GM19438 (cell line): ENCODE data around the gene TBC1D16.

ENCODE experiments used
- ATAC-seq: cut with Tn5 transposase; IDR thresholded peaks from one replicate; pipeline ENCODE4 v1.9.1; 2021; ENCODE audit warnings: low read depth; ENCODE audit not compliant: unreplicated experiment

TBC1D16 gene, protein sequence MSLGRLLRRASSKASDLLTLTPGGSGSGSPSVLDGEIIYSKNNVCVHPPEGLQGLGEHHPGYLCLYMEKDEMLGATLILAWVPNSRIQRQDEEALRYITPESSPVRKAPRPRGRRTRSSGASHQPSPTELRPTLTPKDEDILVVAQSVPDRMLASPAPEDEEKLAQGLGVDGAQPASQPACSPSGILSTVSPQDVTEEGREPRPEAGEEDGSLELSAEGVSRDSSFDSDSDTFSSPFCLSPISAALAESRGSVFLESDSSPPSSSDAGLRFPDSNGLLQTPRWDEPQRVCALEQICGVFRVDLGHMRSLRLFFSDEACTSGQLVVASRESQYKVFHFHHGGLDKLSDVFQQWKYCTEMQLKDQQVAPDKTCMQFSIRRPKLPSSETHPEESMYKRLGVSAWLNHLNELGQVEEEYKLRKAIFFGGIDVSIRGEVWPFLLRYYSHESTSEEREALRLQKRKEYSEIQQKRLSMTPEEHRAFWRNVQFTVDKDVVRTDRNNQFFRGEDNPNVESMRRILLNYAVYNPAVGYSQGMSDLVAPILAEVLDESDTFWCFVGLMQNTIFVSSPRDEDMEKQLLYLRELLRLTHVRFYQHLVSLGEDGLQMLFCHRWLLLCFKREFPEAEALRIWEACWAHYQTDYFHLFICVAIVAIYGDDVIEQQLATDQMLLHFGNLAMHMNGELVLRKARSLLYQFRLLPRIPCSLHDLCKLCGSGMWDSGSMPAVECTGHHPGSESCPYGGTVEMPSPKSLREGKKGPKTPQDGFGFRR

DNA sequence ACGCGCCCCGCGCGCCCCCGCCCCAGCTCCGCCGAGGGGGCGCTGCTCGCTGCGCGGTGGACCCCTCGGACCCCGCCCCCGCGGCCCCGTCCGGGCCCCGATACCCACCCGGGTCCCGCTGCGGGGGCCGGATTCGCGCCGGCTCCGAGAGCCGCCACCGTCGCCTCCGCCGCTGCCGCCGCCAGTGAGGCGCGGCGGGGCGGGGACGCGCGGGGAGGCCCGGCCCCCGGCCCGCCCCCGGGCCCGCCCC, at the start of gene TBC1D16:
Gene TBC1D16, minus strand, starts transcription at position 186 of the 250 bp plus-strand sequence. CDS start 22,325 bp downstream, outside the sequence.
- ATAC-seq, result no peak

DNA sequence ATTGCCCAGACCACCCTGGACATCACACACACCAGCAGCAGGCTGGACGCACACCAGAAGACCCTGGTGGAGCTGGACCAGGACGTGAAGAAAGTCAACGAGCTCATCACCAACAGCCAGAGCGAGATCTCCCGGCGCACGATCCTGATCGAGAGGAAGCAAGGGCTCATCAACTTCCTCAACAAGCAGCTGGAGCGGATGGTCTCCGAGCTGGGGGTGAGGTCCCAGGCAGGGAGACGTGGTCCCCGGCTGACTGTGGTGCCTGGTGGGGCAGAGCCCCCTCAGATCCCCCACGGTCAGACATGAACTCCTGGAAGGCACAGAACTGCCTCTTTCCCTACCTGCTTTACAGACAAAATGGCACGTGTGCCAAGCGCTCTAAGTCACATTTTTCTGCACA, 49.1 kb upstream of the TBC1D16 start:
- no peak for ATAC-seq

DNA sequence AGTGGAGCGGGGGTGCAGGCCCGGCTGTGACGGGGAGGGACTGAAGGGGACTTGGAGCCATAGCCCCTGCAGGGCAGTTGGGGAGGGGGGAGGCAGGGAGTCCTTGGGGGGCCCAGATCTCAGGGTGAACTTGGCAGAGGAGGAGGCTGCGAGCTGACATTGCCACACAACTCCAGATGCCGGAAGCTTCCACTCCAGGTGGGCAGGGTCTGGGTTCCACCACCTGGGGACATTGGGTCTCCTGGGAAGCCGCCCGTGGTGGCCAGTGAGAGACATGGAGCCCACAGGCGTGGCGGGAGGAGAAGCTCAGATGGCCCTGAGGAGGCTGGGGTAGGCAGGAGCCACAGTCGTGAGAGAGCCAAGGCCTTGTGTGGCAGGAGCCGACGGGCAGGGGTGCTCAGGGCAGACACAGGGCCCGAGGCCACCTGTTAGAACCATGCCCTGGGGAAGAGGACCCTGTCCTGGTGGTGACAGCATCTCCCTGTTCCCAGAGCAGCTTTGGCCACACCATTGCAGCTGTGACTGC, 47.5 kb upstream of the TBC1D16 start:
- ATAC-seq, result no peak

DNA sequence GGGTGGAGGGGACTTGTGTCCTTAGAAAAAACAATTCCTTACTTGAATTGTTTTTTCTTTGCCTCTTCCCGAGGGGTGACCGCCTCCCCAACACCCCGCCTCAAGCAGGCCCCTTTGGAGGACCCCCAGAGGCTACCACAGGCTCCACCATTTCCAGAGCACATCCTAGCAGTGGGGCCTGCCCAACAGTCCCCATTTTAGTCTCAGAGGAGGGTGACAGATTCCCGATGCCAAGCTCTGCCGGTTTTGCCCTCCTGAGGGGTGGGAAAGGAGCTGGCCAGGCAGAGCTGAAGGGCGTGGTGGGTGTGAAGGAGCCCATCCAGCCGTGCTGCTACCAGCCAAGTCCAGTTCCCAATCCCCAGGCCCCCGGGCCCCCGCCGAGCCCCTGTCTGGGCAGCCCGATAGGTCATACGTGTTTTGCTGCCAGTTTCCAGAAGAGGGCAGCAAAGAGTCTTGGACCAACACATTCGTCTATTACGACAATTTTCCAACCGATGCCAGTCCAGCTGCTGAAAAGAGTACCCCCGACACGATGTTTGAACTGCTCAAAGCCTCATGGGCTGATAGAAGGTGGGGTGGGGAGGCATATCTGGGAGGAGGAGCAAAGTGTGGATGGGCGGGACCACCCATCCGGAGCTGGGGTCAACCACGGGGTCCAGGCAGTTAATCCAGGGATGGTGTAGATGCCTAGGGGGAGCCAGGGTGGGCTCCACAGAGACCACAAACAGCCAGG, 46.9 kb upstream of the TBC1D16 start:
- no peak for ATAC-seq

DNA sequence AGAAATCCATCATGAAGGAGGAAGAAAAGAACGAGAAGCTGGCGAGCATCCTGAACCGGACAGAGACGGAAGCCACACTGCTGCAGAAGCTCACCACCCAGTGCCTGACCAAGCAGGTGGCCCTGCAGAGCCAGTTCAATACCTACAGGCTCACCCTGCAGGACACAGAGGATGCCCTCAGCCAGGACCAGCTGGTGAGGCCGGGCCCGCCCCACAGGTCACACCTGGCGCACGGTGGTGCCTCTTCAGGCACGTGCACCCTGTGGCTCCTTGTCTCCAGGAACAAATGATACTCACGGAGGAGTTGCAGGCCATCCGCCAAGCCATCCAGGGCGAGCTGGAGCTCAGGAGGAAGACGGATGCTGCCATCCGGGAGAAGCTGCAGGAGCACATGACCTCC, 45.9 kb upstream of the TBC1D16 start:
- no peak for ATAC-seq

DNA sequence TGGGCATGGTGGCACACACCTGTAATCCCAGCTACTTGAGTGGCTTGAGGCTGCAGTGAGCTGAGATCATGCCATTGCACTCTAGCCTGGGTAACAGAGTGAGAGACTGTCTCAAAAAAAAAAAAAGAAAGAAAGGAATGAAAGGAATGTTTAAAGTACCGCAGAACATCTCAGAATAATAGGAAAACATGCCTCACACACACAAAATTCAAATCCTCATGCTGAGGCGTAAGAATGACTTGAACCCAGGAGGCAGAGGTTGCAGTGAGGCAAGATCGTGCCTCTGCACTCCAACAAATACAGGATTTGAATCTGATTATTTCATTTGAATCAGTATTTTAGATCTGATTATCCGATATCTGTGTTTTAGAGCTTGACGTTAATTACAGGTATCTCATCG, 44.4 kb upstream of the TBC1D16 start:
- ATAC-seq, result no peak

DNA sequence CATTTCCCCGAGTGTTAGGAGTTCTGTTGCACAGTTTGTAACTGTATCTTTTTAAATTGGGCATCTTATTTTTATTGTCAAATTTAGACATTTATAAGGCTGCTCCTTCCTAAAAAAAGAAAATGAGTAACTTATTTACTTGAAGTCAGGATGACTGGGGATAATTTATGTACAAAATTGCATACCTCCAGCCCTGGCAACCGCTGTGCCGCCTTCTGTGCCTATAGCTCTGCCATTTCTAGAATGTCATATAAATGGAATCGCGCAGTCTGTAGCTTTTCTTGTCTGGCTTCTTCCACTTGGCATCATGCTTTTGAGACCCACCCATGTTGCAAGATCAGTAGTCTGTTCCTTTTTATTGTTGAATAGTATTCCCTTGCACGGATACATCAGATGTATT, 36.7 kb upstream of the TBC1D16 start:
- no peak for ATAC-seq

DNA sequence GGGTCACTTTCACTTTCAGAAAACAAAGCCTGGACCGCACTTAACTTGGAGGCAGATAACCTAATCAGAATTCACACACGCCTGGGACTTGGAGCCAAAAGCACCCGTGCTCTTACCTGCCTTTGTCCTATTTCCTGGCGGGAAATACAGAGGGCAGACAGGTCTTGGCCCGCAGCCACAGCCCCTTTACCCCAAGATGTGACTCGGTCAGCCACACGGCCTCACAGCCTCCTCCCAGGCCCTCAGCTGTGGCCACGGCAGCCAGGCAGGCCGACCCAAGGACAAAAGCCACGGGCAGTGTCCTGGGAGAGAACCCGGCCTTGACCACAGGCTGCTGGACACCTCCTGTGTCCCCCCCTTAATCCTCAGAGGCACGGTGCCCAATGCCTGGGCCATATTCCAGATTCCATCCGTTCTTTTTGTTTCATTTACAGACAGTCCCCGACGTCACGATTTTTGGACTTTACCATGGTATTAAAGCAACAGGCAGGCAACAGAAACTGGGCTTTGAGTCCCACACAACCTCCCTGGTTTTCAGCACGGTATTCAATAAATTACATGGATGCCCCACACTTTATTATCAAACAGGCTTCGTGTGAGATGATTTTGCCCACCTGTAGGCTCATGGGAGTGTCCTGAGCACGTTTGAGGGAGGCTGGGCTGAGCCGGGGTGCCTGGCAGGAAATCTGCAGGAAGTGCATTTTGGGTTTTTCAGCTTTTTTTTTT, 35.6 kb upstream of the TBC1D16 start:
- ATAC-seq, result no peak

DNA sequence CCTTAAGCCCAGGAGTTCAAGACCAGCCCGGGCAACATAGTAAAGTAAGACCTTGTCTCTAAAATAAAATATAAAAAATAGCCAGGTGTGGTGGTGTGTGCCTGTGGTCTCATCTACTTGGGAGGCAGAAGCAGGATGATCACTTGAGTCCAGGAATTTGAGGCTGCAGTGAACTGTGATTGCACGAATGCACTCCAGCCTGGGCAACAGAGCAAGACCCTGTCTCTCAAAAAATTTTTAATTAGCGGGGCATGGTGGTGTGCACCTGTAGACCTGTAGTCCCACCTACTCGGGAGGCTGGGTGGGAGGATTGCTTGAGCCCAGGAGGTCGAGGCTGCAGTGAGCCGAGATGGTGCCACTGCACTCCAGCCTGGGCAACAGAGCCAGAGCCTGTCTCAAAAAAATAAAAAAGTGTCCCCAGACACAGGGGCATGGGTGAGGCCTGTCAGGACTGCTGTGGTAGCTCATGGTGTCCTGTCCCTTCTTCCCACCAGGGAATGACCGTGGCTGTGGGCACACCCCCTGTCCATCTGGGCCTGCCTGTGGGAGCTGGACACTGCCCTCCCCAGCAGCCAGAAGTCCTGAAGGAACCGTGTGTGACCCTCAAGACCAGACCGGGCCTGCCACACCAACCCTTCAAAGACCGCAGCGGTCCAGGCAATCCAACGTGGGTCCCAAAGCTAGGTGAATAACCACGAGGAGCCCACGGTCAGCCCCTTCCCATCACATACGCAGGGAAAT, 34.9 kb upstream of the TBC1D16 start:
- ATAC-seq, result no peak

DNA sequence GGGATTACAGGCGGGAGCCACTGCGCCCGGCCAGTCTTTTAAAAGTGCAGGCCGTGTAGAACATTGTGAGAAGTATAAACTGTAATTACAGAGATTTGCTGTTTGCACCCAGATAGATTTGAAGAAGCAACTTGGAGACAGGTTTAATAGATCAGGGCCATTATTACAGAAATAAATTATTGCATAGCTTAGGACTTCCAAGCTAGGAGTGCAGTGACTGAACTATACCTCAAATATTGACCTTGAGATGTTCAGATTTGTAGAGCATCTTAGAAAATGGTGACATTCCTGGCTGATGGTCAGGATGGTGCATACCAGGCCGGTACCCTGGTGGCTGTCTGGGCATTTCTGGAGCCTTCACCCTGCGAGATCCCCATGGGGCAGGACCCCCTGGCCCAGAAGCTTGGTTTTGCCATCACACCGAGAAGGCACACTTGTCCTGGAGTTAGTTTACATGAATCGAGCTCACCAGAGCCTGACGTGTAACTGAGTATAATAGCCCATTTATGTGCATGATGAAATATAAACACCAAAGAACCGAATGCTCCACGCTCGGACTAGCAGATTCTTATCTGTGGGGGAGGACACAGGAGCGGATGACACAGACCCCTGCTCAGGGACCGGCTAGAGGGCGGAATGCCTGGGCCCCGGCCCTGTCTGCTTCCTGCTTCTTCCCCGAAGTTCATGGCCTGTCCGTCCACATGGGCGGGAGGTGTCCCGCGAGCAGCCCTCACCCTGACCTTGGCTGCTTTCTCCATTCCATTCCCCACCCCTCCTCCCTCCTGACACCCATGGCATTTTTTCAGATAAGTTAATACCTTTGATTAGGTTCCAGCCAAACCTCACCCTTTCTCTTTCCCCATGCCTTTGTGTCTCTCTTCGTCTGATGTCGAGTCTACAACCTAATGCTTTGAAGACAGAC, 32.9 kb upstream of the TBC1D16 start:
- ATAC-seq, result no peak

DNA sequence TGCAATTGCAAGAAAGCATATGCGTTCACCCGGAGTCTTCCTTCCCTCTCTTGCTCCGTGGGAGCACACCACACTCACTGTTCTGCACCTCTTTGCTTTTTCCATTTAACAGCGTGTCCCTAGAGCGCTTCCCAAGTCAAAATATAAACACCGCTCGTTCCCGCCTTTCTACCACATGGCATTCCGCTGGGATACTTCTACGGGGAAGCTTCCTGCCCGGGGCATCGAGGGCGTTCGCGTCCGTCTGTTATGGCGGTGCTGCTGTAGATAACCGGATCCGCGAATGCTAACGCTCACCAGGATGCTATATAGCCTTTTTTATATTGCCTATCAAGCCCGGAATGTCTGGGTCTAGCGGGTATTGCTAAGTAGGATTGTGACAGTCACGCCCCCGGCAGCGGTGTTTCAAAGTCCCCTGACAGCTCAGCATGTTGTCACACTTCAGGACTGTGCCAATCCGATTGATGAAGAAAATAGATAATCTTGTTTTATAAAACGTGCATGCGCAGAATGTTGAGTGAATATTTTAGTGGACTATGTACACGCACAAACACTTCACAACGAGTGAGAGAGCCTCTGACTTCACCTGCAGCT, 31.8 kb upstream of the TBC1D16 start:
- ATAC-seq, result no peak

DNA sequence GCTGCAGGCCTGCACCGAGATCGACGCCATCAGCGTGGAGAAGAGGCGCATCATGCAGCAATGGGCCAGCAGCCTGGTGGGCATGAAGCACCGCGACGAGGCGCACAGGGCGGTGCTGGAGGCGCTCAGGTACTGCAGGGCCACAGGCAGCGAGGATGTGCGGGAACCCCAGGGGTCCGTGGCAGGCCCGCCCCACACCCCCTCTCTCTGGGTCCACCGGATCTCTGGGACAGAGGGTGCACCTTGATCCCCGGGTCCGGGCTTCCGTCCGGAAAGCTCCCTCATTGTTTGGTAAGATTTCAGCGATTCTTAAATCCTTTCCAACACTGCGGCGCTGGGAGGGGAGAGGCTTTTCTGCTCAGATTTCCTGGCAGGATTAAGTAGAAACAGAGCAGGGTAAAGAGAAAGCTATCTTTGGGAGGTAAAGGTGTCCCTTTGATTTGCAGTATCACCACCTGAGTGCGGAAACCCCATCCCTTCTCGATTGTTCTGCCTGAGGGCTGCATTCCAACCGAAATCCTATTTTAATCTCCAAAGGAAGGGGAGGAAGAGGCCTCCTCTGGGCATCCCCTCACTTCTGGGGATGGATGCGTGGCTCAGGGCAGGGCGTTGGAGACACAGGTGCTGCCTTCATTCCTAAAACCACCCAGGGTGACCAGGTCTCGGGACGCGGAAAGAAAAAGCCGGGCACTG, 30.0 kb upstream of the TBC1D16 start:
- no peak for ATAC-seq

DNA sequence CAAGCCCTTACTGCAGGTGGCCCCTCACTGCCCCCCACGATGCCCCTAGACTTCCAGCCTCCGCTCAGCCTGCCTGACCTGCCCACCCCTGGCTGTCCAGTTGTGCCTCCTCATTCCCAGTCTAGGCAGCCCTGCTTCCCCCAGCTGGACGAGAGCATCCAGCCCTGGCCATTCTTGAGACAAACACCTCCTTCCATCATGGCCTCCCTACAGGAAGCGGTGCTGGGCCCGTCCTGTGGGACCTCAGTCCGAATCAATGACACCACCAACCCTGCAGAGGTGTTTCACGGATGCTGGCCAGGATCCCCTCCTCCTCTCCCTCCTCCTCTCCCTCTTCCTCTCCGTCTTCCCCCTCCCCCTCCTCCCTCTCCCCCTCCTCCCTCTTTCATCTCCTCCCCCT, 29.0 kb upstream of the TBC1D16 start:
- no peak for ATAC-seq

DNA sequence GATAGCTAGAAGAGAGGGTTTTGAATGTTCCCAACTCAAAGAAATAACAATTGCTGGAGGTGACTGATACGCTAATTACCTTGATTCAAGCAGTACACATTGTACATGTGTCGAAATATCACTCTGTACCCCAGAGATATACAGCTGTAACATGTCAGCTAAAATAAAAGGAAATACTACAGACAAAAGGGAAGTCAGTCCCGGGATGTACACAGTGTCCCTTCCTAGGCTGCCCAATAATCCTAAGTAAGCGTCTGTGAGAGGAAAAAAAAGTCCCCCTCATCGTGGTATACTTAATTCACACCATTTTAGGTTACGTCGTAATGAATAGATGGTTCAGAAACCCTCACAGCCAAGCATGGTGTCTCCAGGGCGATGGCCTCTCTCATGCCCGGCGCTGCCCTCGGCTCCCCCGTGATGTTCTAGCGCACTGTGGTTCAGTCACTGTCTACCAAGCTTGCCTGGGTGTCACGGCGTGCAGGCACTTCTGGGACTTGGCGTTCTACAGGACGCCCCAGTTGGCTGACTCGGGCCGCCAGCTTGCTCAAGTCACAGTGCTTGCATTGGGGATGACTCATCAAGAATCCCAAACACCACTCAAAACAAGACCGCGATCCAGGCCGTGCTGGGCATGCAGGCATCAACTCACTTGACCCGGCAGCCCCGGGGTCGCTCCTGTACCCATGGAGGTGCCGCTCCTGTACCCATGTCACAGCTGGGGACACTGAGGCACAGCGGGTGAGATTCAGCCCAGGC, 28.3 kb upstream of the TBC1D16 start:
- no peak for ATAC-seq

DNA sequence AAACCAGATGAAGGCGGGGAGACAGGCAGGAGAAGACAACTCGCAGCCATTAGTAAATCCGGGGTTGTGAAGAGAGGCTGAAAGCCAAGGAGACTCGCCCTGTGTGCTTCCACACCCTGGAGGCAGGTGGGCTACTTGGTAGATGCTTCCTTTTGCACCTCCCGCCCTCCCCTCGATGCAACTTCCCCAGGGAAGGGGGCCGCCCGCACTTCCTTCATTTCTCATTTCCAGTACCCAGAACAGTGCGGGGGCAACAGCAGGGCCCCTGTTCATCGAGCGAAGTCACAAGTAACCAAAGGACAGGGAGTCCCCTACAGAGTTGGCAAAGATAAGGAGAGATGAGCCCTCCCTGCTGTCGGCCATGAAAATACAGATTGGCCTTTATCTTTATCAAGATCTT, 25.7 kb upstream of the TBC1D16 start:
- no peak for ATAC-seq

DNA sequence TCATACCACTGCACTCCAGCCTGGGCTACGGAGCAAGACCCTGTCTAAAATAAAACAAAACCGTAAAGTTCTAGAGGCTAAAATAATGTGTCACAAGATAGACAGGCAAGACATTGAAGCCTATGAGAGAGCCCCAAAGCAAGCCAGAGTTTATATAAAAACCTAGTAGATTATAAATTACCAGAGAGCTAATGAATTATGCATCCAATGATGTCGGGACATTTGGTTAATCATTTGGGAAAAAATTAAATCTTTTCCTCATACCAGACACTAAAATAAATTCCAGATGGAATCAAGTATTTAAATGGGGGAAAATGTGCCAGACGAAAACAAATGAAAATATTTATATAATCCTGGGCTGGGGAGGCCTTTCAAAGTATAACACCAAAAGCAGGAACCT, 25.0 kb upstream of the TBC1D16 start:
- ATAC-seq, result no peak

DNA sequence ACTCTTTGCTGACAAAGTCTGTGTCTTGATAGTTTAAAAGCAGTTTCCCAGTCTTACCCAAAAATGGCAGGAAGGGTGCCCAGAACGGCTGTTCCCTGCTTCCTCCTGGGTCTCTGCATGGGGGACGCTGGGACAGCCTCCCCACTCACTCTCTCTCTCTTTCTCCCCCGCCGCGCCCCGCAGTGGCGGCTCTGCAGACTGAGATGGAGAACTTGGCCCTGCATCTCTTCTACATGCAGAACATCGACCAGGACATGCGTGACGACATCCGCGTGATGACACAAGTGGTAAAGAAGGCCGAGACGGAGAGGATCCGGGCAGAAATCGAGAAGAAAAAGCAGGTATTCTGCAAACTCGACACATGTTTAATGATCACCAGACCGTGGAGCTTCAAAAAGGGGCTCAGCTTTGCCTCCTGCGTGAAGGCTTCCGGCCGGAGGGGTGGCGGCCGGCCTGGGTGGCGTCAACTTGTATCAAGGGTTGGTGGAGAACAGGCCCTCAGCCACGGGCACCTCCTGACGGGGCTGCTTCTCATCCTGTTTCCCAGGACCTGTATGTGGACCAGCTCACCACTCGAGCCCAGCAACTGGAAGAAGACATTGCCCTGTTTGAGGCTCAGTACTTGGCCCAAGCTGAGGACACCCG, 22.8 kb upstream of the TBC1D16 start:
- ATAC-seq, result no peak
